Measurements from ENCODE around the gene PLIN3. TPM values are rescaled to one million over a fixed set of nuclear protein-coding genes. Genes with fewer than 3 reads are reported as not detected.
A peak's percentile ranks its signal among the peaks of the same experiment; 100 is the strongest.

Gene PLIN3
- total RNA-seq, 2 donors from 2014 or later: 80.0 to 80.9 TPM

GRCh38 chr19:4909156-4909896 is 41.9 kb upstream of the PLIN3 start, which contains the start of gene UHRF1:
Gene UHRF1 (plus strand): TSS chr19:4909501. CDS start chr19:4910886, 1,385 bp downstream.
- Histone ChIP-seq H3K9ac (ENCODE audit: extremely low read depth, low read length, poor library complexity, severe bottlenecking) (peak within 1 kb of the TSS; percentile 38), H3K4me3 (ENCODE audit: low read length) (peak within 1 kb of the TSS; percentile 78), H3K36me3 (ENCODE audit: control insufficient read depth, insufficient read depth, low read length) (peaks cover 19% of the 10 kb centered on the region), H3K4me1 (ENCODE audit: control insufficient read depth, insufficient read depth, low read length) (peaks cover 12% of the 10 kb centered on the region), H3K27ac (ENCODE audit: low read depth, low read length) (peak within 1 kb of the TSS; percentile 55), H3K27me3 (ENCODE audit: control insufficient read depth, insufficient read depth, low read length, poor library complexity, severe bottlenecking) (no peaks in the 10 kb centered on the region), H3K9me3 (ENCODE audit: control insufficient read depth, low read length) (no peaks in the 10 kb centered on the region)
- Mint-ChIP-seq H3K27ac (peak within 1 kb of the TSS; percentile 66), H3K4me1 (peaks cover 22% of the 10 kb centered on the region), H3K36me3 (ENCODE audit: low read depth) (peaks cover 22% of the 10 kb centered on the region), H3K4me3 (peak within 1 kb of the TSS; percentile 74), H3K27me3 (ENCODE audit: insufficient read depth) (peaks cover 4% of the 10 kb centered on the region), H3K9me3 (no peaks in the 10 kb centered on the region)
- no peak for TF ChIP-seq CTCF (conservative IDR thresholded peaks at IDR 0.05)
- peak; percentile 77 for DNase-seq
- 5 to 8% methylated on average over 53 to 89 of the region's 89 CpGs for WGBS, 2 experiments (ENCODE audit: insufficient coverage in 1 of 2, insufficient read length in 1 of 2)

DNA sequence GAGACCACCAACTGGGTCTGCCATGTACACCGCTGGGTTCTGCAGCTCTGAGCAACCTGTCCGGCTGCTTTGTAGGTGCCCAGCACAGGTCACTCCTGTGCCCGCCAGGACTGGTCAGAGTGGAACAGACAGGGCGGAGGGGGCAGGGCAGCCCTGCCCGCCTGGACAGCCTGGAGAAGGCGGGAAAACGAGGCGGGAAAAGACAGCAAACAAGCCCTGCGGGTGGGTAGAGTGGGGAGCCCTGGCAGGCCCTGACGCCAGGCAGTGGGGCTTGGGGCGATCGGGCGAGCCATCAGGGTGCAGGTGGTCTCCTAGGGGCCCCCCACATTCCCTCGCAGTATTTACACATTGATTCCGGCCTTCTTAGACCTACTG is 41.3 kb upstream of the PLIN3 start:
- TF ChIP-seq CTCF (conservative IDR thresholded peaks at IDR 0.05): no peak
- Mint-ChIP-seq H3K4me3 (peak overlapping the region; percentile 74), H3K4me1 (peaks cover 22% of the 10 kb centered on the region), H3K9me3 (no peaks in the 10 kb centered on the region), H3K36me3 (ENCODE audit: low read depth) (peaks cover 17% of the 10 kb centered on the region), H3K27me3 (ENCODE audit: insufficient read depth) (peaks cover 4% of the 10 kb centered on the region), H3K27ac (no peak overlapping the region)
- Histone ChIP-seq H3K9ac (ENCODE audit: extremely low read depth, low read length, poor library complexity, severe bottlenecking) (no peak overlapping the region), H3K36me3 (ENCODE audit: control insufficient read depth, insufficient read depth, low read length) (peaks cover 19% of the 10 kb centered on the region), H3K4me1 (ENCODE audit: control insufficient read depth, insufficient read depth, low read length) (peaks cover 12% of the 10 kb centered on the region), H3K4me3 (ENCODE audit: low read length) (no peak overlapping the region), H3K9me3 (ENCODE audit: control insufficient read depth, low read length) (no peaks in the 10 kb centered on the region), H3K27ac (ENCODE audit: low read depth, low read length) (no peak overlapping the region), H3K27me3 (ENCODE audit: control insufficient read depth, insufficient read depth, low read length, poor library complexity, severe bottlenecking) (no peaks in the 10 kb centered on the region)
- WGBS, 2 experiments (ENCODE audit: insufficient coverage in 1 of 2, insufficient read length in 1 of 2): 86% methylated on average over 12 to 15 of the region's 15 CpGs
- peak; percentile 69 for DNase-seq

GRCh38 chr19:4908360-4908759 is 40.9 kb upstream of the PLIN3 start:
- H3K9me3 Mint-ChIP-seq: no peaks in the 10 kb centered on the region
- no peak for DNase-seq
- Histone ChIP-seq H3K4me1 (ENCODE audit: control insufficient read depth, insufficient read depth, low read length) (peaks cover 12% of the 10 kb centered on the region), H3K9ac (ENCODE audit: extremely low read depth, low read length, poor library complexity, severe bottlenecking) (no peak overlapping the region), H3K9me3 (ENCODE audit: control insufficient read depth, low read length) (no peaks in the 10 kb centered on the region), H3K27ac (ENCODE audit: low read depth, low read length) (no peak overlapping the region), H3K27me3 (ENCODE audit: control insufficient read depth, insufficient read depth, low read length, poor library complexity, severe bottlenecking) (no peaks in the 10 kb centered on the region), H3K4me3 (ENCODE audit: low read length) (no peak overlapping the region), H3K36me3 (ENCODE audit: control insufficient read depth, insufficient read depth, low read length) (peaks cover 15% of the 10 kb centered on the region)
- peaks cover 4% of the 10 kb centered on the region for H3K27me3 Mint-ChIP-seq (ENCODE audit: insufficient read depth)
- no peak overlapping the region for H3K27ac Mint-ChIP-seq
- H3K4me1 Mint-ChIP-seq: peaks cover 22% of the 10 kb centered on the region
- H3K36me3 Mint-ChIP-seq (ENCODE audit: low read depth): peaks cover 17% of the 10 kb centered on the region
- TF ChIP-seq CTCF (conservative IDR thresholded peaks at IDR 0.05): no peak
- peak overlapping the region; percentile 74 for H3K4me3 Mint-ChIP-seq
- WGBS, 2 experiments (ENCODE audit: insufficient coverage in 1 of 2, insufficient read length in 1 of 2): 76 to 81% methylated on average over 4 to 5 of the region's 5 CpGs
